Measurements from ENCODE around the gene ZBTB32.

GRCh38 chr19:35693422-35693821 lies 10.9 kb upstream of the ZBTB32 start:
- no peak for TF ChIP-seq POLR2A (IDR thresholded peaks at IDR 0.05)
- TF ChIP-seq, protein P1, sequence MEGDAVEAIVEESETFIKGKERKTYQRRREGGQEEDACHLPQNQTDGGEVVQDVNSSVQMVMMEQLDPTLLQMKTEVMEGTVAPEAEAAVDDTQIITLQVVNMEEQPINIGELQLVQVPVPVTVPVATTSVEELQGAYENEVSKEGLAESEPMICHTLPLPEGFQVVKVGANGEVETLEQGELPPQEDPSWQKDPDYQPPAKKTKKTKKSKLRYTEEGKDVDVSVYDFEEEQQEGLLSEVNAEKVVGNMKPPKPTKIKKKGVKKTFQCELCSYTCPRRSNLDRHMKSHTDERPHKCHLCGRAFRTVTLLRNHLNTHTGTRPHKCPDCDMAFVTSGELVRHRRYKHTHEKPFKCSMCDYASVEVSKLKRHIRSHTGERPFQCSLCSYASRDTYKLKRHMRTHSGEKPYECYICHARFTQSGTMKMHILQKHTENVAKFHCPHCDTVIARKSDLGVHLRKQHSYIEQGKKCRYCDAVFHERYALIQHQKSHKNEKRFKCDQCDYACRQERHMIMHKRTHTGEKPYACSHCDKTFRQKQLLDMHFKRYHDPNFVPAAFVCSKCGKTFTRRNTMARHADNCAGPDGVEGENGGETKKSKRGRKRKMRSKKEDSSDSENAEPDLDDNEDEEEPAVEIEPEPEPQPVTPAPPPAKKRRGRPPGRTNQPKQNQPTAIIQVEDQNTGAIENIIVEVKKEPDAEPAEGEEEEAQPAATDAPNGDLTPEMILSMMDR (IDR thresholded peaks at IDR 0.05), result no peak

All from heart left ventricle (tissue), 13 donors.